ENCODE data around the gene LRRC28. TPM values are rescaled to one million over a fixed set of nuclear protein-coding genes. Genes with fewer than 3 reads are reported as not detected.

Gene LRRC28
- total RNA-seq, 1 donor from 2014 or later = 17.2 TPM

- Histone ChIP-seq H3K27ac (ENCODE audit: low read depth, low read length) (no peak overlapping the region), H3K4me1 (ENCODE audit: control insufficient read depth in 3 of 3, insufficient read depth in 3 of 3, low read length in 3 of 3) (peaks cover 17 to 22% (median 22%) of the 10 kb centered on the region in 3 donors), H3K9ac (ENCODE audit: low read depth in 1 of 3, low read length in 3 of 3) (peak overlapping the region in 2 of 3 donors; percentile 51 to 66), H3K36me3 (ENCODE audit: control insufficient read depth in 3 of 3, insufficient read depth in 3 of 3, low read length in 3 of 3) (no peaks in the 10 kb centered on the region), H3K4me3 (ENCODE audit: low read length in 3 of 3) (peak overlapping the region in 2 of 3 donors; percentile 14 to 41), H3K27me3 (ENCODE audit: control insufficient read depth in 3 of 3, insufficient read depth in 3 of 3, low read length in 3 of 3) (no peaks in the 10 kb centered on the region), H3K9me3 (ENCODE audit: control insufficient read depth in 3 of 3, low read length in 3 of 3) (no peaks in the 10 kb centered on the region)
Measured at GRCh38 chr15:99409097-99409473, 157.8 kb downstream of the LRRC28 start.

DNA sequence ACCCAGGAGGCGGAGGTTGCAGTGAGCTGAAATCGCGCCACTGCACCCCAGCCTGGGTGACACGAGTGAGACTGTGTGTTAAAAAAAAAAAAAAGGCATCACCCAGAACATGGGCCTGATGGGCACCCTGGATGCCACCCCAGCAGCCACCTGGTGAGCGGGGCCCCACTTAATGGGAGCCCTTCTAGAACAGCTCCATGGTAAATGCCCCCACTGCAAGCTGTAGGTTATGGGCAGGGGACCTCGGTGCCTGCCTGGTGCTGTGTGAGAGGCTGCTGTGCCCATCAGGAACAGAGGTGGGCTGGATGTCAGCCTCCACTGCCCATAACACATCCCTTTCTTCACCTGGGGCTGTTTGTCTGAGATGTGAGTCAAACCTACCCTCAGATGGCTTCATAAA lies 158.3 kb downstream of the LRRC28 start:
- Histone ChIP-seq H3K9me3 (ENCODE audit: control insufficient read depth in 3 of 3, low read length in 3 of 3) (no peaks in the 10 kb centered on the region), H3K27ac (ENCODE audit: low read depth, low read length) (no peak overlapping the region), H3K4me1 (ENCODE audit: control insufficient read depth in 3 of 3, insufficient read depth in 3 of 3, low read length in 3 of 3) (peaks cover 17 to 22% (median 22%) of the 10 kb centered on the region in 3 donors), H3K36me3 (ENCODE audit: control insufficient read depth in 3 of 3, insufficient read depth in 3 of 3, low read length in 3 of 3) (no peaks in the 10 kb centered on the region), H3K9ac (ENCODE audit: low read depth in 1 of 3, low read length in 3 of 3) (no peak overlapping the region), H3K4me3 (ENCODE audit: low read length in 3 of 3) (no peak overlapping the region), H3K27me3 (ENCODE audit: control insufficient read depth in 3 of 3, insufficient read depth in 3 of 3, low read length in 3 of 3) (no peaks in the 10 kb centered on the region)

DNA sequence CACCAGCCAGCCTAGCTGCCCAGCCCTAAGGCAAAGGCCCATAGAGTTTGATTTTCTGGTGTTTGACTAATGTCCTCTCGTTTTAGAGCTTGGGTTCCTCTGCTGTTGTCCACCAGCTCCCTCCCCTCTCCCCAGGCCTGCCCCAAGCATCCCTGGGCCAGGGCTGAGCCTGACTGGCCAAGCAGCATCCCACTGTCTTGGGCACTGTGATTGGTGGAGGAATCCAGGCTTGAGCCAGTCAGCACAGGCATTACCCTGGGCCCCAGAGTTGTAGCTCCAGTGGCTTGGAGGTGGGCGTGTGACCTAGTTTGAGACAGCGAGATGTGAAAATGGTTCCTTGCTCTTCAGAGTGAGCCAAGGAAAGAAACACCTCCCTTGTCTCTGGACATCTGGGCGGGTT lies 159.2 kb downstream of the LRRC28 start:
- no peaks in the 10 kb centered on the region for H3K36me3 ChIP-seq (ENCODE audit: control insufficient read depth in 3 of 3, insufficient read depth in 3 of 3, low read length in 3 of 3)
- H3K4me3 ChIP-seq (ENCODE audit: low read length in 3 of 3) = no peak overlapping the region

GRCh38 chr15:99411234-99411633 lies 160.0 kb downstream of the LRRC28 start:
- Histone ChIP-seq H3K4me3 (ENCODE audit: low read length in 3 of 3) (no peak overlapping the region), H3K9me3 (ENCODE audit: control insufficient read depth in 3 of 3, low read length in 3 of 3) (no peaks in the 10 kb centered on the region), H3K4me1 (ENCODE audit: control insufficient read depth in 3 of 3, insufficient read depth in 3 of 3, low read length in 3 of 3) (peaks cover 17 to 22% (median 22%) of the 10 kb centered on the region in 3 donors), H3K9ac (ENCODE audit: low read depth in 1 of 3, low read length in 3 of 3) (no peak overlapping the region), H3K27ac (ENCODE audit: low read depth, low read length) (no peak overlapping the region), H3K27me3 (ENCODE audit: control insufficient read depth in 3 of 3, insufficient read depth in 3 of 3, low read length in 3 of 3) (no peaks in the 10 kb centered on the region), H3K36me3 (ENCODE audit: control insufficient read depth in 3 of 3, insufficient read depth in 3 of 3, low read length in 3 of 3) (no peaks in the 10 kb centered on the region)

More for the DNA sequence above, 159.2 kb downstream of the LRRC28 start:
- Histone ChIP-seq H3K27me3 (ENCODE audit: control insufficient read depth in 3 of 3, insufficient read depth in 3 of 3, low read length in 3 of 3) (no peaks in the 10 kb centered on the region), H3K4me1 (ENCODE audit: control insufficient read depth in 3 of 3, insufficient read depth in 3 of 3, low read length in 3 of 3) (peaks cover 17 to 22% (median 22%) of the 10 kb centered on the region in 3 donors), H3K27ac (ENCODE audit: low read depth, low read length) (no peak overlapping the region), H3K9me3 (ENCODE audit: control insufficient read depth in 3 of 3, low read length in 3 of 3) (no peaks in the 10 kb centered on the region), H3K9ac (ENCODE audit: low read depth in 1 of 3, low read length in 3 of 3) (no peak overlapping the region)

GRCh38 chr15:99412082-99412481 lies 160.8 kb downstream of the LRRC28 start:
- no peak overlapping the region for H3K27ac ChIP-seq (ENCODE audit: low read depth, low read length)
- peaks cover 17 to 22% (median 22%) of the 10 kb centered on the region in 3 donors for H3K4me1 ChIP-seq (ENCODE audit: control insufficient read depth in 3 of 3, insufficient read depth in 3 of 3, low read length in 3 of 3)
- H3K9ac ChIP-seq (ENCODE audit: low read depth in 1 of 3, low read length in 3 of 3) = no peak overlapping the region
- no peaks in the 10 kb centered on the region for H3K27me3 ChIP-seq (ENCODE audit: control insufficient read depth in 3 of 3, insufficient read depth in 3 of 3, low read length in 3 of 3)
- H3K36me3 ChIP-seq (ENCODE audit: control insufficient read depth in 3 of 3, insufficient read depth in 3 of 3, low read length in 3 of 3) = no peaks in the 10 kb centered on the region
- H3K4me3 ChIP-seq (ENCODE audit: low read length in 3 of 3) = no peak overlapping the region
- no peaks in the 10 kb centered on the region for H3K9me3 ChIP-seq (ENCODE audit: control insufficient read depth in 3 of 3, low read length in 3 of 3)

DNA sequence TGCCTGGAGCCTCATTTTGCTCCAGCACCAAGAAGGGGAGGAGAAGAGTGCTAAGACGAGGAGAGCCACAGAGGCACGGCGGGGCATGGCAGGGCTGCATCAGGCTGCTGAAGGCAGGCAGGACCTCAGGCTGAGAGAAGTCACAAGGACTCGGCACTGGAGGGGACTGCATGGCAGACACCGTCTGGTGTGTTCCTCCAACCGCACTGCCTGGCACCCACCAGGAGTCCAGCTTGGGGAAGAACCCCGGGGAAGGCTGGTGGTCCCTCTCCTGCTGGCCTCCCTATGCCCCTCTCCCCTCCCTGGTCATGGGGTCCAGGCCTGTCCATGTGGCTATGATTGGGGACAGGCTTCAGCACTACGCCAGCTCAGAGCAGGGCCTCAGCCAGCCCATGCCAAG lies 161.3 kb downstream of the LRRC28 start:
- no peak overlapping the region for H3K4me3 ChIP-seq (ENCODE audit: low read length in 3 of 3)
- no peaks in the 10 kb centered on the region for H3K36me3 ChIP-seq (ENCODE audit: control insufficient read depth in 3 of 3, insufficient read depth in 3 of 3, low read length in 3 of 3)
- H3K9ac ChIP-seq (ENCODE audit: low read depth in 1 of 3, low read length in 3 of 3) = no peak overlapping the region

DNA sequence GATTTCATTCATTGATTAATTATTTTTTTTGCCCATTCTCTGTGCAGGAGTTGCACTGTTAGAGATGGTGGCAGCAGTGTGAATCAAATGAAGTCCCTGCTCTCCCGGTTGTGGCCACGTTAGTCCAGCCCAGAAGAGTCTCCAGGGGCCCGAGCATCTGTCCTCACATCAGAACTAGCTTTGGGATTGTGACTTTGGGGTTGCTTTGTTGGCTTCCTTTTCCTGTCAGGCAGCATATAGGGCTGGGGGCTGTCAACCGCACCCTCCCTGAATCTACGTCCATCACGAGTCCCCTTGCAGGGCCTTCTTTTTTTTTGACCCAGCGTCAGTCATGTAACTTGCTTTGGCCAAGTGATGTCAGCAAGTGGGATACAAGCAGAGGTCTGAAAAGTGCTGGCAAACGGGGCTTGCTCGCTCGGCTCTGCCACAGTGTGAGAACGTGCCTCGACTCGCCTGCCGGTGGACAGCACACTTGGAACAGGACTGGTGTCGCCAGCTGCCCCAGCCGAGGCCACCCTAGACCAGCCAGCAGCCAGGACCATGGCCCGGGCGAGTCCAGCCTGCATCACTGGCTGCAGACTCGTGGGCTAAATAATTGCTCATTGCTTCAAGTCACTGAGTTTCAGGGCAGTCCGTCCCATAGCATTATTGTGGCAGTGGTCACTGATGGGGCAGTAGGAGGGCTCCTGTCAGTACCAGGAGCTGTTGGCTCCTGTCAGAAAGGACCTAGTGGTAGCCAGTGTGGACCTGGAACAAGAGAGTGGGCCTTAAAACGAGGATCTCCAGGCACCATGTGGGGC lies 162.9 kb downstream of the LRRC28 start:
- H3K27ac ChIP-seq (ENCODE audit: low read depth, low read length) = no peak overlapping the region
- H3K9ac ChIP-seq (ENCODE audit: low read depth in 1 of 3, low read length in 3 of 3) = no peak overlapping the region
- H3K36me3 ChIP-seq (ENCODE audit: control insufficient read depth in 3 of 3, insufficient read depth in 3 of 3, low read length in 3 of 3) = no peaks in the 10 kb centered on the region
- peaks cover 3 to 6% (median 4%) of the 10 kb centered on the region in 3 donors for H3K4me1 ChIP-seq (ENCODE audit: control insufficient read depth in 3 of 3, insufficient read depth in 3 of 3, low read length in 3 of 3)
- H3K27me3 ChIP-seq (ENCODE audit: control insufficient read depth in 3 of 3, insufficient read depth in 3 of 3, low read length in 3 of 3) = no peaks in the 10 kb centered on the region
- no peaks in the 10 kb centered on the region for H3K9me3 ChIP-seq (ENCODE audit: control insufficient read depth in 3 of 3, low read length in 3 of 3)
- no peak overlapping the region for H3K4me3 ChIP-seq (ENCODE audit: low read length in 3 of 3)

More for the DNA sequence above, 161.3 kb downstream of the LRRC28 start:
- H3K27me3 ChIP-seq (ENCODE audit: control insufficient read depth in 3 of 3, insufficient read depth in 3 of 3, low read length in 3 of 3) = no peaks in the 10 kb centered on the region
- H3K27ac ChIP-seq (ENCODE audit: low read depth, low read length) = no peak overlapping the region
- H3K4me1 ChIP-seq (ENCODE audit: control insufficient read depth in 3 of 3, insufficient read depth in 3 of 3, low read length in 3 of 3) = peaks cover 17 to 21% (median 19%) of the 10 kb centered on the region in 3 donors
- H3K9me3 ChIP-seq (ENCODE audit: control insufficient read depth in 3 of 3, low read length in 3 of 3) = no peaks in the 10 kb centered on the region

- H3K27me3 ChIP-seq (ENCODE audit: control insufficient read depth in 3 of 3, insufficient read depth in 3 of 3, low read length in 3 of 3) = no peaks in the 10 kb centered on the region
- no peaks in the 10 kb centered on the region for H3K9me3 ChIP-seq (ENCODE audit: control insufficient read depth in 3 of 3, low read length in 3 of 3)
Measured at GRCh38 chr15:99414755-99415731, 163.8 kb downstream of the LRRC28 start.

GRCh38 chr15:99416191-99417188 lies 165.2 kb downstream of the LRRC28 start:
- Histone ChIP-seq H3K27ac (ENCODE audit: low read depth, low read length) (no peak overlapping the region), H3K4me1 (ENCODE audit: control insufficient read depth in 3 of 3, insufficient read depth in 3 of 3, low read length in 3 of 3) (no peaks in the 10 kb centered on the region), H3K9ac (ENCODE audit: low read depth in 1 of 3, low read length in 3 of 3) (no peak overlapping the region), H3K36me3 (ENCODE audit: control insufficient read depth in 3 of 3, insufficient read depth in 3 of 3, low read length in 3 of 3) (no peaks in the 10 kb centered on the region), H3K4me3 (ENCODE audit: low read length in 3 of 3) (no peak overlapping the region), H3K9me3 (ENCODE audit: control insufficient read depth in 3 of 3, low read length in 3 of 3) (no peaks in the 10 kb centered on the region), H3K27me3 (ENCODE audit: control insufficient read depth in 3 of 3, insufficient read depth in 3 of 3, low read length in 3 of 3) (no peaks in the 10 kb centered on the region)

More at GRCh38 chr15:99414755-99415731, 163.8 kb downstream of the LRRC28 start:
- no peak overlapping the region for H3K27ac ChIP-seq (ENCODE audit: low read depth, low read length)
- H3K9ac ChIP-seq (ENCODE audit: low read depth in 1 of 3, low read length in 3 of 3) = no peak overlapping the region
- no peaks in the 10 kb centered on the region for H3K4me1 ChIP-seq (ENCODE audit: control insufficient read depth in 3 of 3, insufficient read depth in 3 of 3, low read length in 3 of 3)
- H3K36me3 ChIP-seq (ENCODE audit: control insufficient read depth in 3 of 3, insufficient read depth in 3 of 3, low read length in 3 of 3) = no peaks in the 10 kb centered on the region
- no peak overlapping the region for H3K4me3 ChIP-seq (ENCODE audit: low read length in 3 of 3)
